GM19397 (cell line): ENCODE measurements around the gene RGS1.

Experiments used
- ATAC-seq: cut with Tn5 transposase; IDR thresholded peaks from one replicate; pipeline ENCODE4 v1.9.1; 2021; ENCODE audit warnings: mild to moderate bottlenecking, moderate library complexity; ENCODE audit not compliant: unreplicated experiment

Gene RGS1

GRCh38 chr1:192552760-192553191 is 22.8 kb upstream of the RGS1 start:
- peak; percentile 38 for ATAC-seq

- ATAC-seq, result no peak
Observed at GRCh38 chr1:192553741-192554140, 21.8 kb upstream of the RGS1 start.

GRCh38 chr1:192554904-192555303 is 20.7 kb upstream of the RGS1 start:
- ATAC-seq, result no peak

- no peak for ATAC-seq
Observed at GRCh38 chr1:192555399-192555798, 20.2 kb upstream of the RGS1 start.

GRCh38 chr1:192557841-192558595 is 17.6 kb upstream of the RGS1 start:
- no peak for ATAC-seq

- ATAC-seq, result no peak
Observed at GRCh38 chr1:192559115-192560006, 16.2 kb upstream of the RGS1 start.

- ATAC-seq, result no peak
Observed at GRCh38 chr1:192561301-192561700, 14.3 kb upstream of the RGS1 start.

GRCh38 chr1:192563129-192563528 is 12.4 kb upstream of the RGS1 start:
- ATAC-seq, result no peak

- ATAC-seq, result no peak
Observed at GRCh38 chr1:192564099-192564498, 11.5 kb upstream of the RGS1 start.

GRCh38 chr1:192565946-192566345 is 9.6 kb upstream of the RGS1 start:
- no peak for ATAC-seq

GRCh38 chr1:192566657-192567056 is 8.9 kb upstream of the RGS1 start:
- no peak for ATAC-seq

- no peak for ATAC-seq
Observed at GRCh38 chr1:192568063-192568462, 7.5 kb upstream of the RGS1 start.

- ATAC-seq, result no peak
Observed at GRCh38 chr1:192571668-192572067, 3.9 kb upstream of the RGS1 start.

GRCh38 chr1:192573499-192573898 is 2.1 kb upstream of the RGS1 start:
- no peak for ATAC-seq

GRCh38 chr1:192574073-192574472 is 1.5 kb upstream of the RGS1 start:
- ATAC-seq, result no peak

GRCh38 chr1:192576190-192577144 is 894 bp downstream of the RGS1 start:
- ATAC-seq, result no peak

- ATAC-seq, result no peak
Observed at GRCh38 chr1:192577145-192578140, 1.9 kb downstream of the RGS1 start.

GRCh38 chr1:192578144-192578909 is 2.8 kb downstream of the RGS1 start:
- no peak for ATAC-seq
